ENCODE measurements around the gene MFAP3L.

- TF ChIP-seq POLR2A (IDR thresholded peaks at IDR 0.05) = no peak
- TF ChIP-seq, protein P1, sequence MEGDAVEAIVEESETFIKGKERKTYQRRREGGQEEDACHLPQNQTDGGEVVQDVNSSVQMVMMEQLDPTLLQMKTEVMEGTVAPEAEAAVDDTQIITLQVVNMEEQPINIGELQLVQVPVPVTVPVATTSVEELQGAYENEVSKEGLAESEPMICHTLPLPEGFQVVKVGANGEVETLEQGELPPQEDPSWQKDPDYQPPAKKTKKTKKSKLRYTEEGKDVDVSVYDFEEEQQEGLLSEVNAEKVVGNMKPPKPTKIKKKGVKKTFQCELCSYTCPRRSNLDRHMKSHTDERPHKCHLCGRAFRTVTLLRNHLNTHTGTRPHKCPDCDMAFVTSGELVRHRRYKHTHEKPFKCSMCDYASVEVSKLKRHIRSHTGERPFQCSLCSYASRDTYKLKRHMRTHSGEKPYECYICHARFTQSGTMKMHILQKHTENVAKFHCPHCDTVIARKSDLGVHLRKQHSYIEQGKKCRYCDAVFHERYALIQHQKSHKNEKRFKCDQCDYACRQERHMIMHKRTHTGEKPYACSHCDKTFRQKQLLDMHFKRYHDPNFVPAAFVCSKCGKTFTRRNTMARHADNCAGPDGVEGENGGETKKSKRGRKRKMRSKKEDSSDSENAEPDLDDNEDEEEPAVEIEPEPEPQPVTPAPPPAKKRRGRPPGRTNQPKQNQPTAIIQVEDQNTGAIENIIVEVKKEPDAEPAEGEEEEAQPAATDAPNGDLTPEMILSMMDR (IDR thresholded peaks at IDR 0.05 in 4 of 5, conservative IDR thresholded peaks at IDR 0.05 in 1 of 5) = no peak
Measured at GRCh38 chr4:169959254-169959653, 66.9 kb downstream of the MFAP3L start.

Measured in gastrocnemius medialis (tissue), 4 donors.